NCI-H2227 (cell line): ENCODE measurements around the gene ZEB1.
"Not testable (repeated sequence)": the region's sequence is repeated elsewhere in the genome, so short reads cannot be mapped to it uniquely, and the experiment has no call there.

Experiments used
- DNase-seq: peaks from one replicate; lab custom pipeline; 2025; ENCODE audit not compliant: unreplicated experiment; lab: John Stamatoyannopoulos, UW

The ZEB1 gene

DNA sequence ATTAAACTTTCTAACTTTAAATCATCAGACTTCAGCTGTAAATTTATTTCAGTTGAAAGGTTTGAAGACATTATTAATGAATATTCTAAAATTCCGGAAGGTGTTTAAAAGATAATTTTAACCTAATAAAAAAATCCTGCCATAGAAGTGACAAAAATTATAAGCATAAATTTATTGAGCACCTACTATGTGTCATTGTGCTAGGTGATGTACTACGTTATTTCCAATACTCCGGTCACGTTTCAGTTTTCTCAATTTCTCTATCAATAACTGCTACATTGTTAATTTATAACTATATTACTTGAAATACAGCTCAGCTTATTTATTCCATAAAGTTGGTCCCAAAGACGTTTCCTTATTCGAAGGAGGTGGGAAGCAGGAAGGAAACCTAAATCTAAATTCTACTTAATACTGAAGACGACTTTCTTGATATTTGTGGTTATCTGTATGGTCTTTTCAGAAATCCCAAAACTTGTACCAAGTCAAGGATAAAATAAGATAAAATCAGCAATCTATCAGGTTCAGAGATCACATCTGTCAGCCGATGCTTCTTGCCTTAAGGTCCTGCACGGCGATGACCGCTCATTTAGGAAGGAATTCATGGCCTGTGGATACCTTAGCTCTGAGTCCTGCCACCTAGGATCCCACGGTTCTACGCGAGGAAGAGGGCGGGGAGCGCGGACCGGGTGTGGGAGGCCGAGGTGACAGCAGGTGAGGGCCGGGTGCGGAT, 1.2 kb upstream of the ZEB1 start:
- DNase-seq, result no peak

DNA sequence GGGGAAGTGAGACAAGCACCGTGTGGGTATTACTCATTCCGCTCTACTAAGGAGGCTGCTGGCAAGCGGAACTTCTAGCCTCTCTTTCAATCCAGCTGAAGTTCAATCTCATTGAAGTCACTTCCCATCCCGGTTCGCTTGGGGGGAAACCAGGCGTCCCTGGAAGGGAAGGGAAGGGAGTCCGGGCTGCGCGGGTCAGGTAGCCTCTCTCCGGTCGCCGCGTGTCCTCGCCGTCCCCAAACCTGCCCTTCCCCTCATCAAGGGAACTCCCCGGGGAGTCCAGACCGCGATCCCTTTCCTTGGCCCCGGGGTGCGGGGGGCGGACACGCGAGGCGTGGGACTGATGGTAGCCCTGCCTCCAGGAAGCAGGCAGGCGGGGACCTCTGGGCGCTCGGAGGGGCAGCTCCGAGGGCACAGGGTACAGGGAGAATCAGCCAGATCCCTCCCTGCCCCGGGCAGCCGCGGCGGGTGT, 598 bp upstream of the ZEB1 start:
- peak; percentile 22 for DNase-seq

DNA sequence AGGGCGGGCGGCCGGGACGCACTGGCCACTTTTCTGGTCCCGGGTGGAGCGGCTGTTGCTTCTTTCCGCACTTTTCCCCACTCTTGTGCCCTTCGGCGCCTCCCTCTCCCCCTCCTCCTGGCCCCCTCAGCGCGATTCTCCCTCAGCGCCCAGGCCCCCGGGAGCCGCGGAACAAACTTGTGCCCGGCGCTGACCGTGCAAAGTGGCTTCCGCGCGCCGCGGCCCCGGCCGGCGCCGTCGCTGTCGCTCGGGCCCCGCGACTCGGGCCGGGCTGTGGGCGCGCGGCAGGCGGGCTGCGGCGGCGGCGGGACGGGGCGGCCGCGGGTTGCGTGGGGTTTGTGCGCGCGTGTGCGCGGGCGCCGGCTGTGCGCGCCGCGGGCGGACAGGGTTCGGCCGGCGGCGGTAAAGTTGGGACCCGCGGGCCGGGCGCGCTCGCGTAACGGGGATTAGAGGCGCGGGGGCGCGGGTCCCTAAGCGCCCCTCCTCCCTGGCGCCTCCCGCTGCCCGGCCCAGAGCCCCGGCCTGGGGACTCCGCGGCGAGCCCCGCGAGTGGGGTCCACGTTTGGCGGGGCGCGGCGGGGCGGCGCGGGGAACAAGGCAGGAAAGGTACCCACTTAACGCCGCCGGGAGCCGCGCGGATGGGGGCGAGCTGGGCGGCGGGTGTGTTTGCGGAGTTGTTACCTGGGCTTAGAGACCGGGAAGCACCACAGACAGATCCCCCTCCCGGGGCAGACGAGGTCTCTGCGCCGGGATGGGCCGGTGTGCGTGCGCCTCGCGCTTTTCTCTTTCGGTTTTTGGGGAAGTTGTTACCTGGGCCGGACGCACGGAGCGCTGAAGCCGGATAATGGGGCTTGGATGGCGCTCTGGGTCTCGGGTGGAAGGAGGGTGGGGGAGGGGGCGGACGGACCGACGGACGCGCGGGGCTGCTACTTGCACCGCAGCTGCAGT, 860 bp downstream of the ZEB1 start:
- peak; percentile 45 for DNase-seq

DNA sequence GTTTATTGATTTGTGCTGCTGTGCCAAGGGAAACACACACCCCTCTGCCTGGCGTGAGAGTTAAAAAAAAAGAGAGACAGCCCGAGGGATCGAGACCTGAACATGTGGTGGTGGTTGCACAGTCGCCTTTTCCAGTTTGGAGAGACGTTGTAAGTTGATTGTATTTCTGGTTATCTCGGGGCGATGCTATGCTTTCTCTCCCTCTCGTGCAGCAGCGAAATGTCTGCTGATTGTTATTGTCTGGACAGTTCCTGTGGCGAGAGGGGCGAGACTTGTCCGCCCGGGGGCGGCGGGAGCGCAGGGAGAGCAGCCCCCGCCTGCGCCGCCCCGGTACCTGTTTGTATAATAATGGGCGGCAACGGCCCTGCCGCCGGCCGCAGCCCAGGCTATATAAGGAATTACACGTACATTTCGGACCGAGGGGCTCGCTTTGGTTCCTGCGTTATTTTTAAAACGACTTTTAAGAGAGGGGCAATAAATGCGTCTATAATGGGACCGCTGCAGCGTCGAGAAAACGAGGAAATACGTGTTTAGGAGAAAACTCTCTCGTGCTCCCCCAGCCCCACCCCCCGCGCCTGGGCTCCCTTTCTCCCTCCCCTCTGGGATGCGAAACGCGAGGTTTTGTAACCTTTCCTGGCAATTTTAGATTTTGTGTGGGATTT, 1.7 kb downstream of the ZEB1 start:
- peak; percentile 57 for DNase-seq

DNA sequence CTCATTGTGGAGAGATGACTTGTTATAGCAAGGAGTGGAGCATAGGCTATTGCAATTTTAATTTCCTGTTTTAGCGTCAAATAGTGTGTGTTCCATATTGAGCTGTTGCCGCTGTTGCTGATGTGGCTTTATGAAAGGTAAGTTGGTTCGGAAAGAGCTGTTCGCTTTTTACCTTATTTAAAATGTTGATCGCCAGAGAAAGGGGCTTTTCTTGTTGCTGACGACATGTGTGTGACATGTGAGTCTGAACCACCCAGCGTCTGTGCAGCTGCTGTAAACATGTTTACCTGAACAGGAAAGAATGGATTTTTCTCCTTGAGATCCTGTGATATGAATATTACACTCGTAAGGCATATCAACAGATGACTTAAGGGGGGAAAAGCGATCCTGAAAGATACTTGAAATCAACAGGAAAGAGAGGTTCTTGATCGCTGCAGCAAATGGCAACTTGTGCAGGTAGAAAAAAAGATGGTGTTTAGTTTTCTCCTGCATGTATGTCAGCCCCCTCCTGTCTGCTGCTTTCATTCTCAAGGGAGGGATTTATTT, 2.5 kb downstream of the ZEB1 start:
- DNase-seq, result no peak

DNA sequence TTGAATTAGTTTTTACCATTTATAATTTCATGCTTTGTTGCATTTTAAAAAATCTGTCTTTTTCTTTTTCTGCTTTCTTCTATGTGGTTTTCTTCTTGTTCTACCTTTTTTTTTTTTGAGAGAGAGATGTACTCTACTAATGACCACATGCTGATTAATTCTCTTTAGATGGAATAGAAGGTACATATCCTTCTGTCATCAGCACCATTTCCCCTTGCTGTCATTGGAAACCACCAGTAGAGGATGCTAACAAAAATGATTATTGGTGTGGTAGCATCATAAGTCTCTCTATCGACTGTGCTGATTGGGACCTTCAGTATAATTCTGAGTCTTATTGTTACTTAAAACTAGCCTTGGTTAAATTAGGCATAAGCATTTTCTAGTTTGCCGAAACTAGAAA, 3.6 kb downstream of the ZEB1 start:
- peak; percentile 13 for DNase-seq

DNA sequence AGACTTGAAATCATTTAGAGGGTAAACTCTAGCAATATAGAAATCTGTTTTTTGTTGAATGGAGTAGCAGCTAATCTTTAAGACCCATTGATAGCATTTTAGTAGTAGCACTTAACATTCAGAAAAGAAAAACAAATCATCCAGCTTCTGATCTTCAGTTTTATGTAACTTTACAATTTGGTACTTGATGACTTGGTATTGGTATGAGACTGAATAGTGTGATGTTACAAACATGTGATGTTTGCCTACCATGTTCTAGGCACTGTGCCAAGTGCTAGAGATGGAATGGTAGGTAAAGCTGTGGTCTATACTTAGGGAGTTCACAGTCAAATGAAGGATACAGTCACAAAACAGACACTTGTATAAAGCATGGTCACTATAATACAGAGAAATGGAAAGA, 21.3 kb downstream of the ZEB1 start:
- peak; percentile 14 for DNase-seq

DNA sequence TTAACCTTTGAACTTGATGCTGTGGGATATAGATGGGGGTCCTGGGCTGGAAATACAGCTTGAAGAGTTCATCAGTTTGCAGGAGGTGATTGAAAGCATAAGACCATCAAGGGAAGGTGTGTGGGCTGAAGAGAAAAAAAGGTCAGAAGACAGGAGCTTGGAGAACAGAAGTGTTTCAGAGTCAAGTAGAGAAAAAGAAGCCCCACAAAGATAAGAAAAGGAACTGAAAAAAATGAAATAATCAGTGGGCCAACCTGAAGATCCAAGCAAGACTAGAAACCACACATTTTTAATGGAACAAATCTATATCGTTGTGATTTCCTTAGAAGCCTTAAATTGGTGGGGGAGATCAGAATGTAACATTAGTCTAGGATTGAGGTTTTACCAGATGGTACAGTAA, 22.5 kb downstream of the ZEB1 start:
- DNase-seq, result no peak

DNA sequence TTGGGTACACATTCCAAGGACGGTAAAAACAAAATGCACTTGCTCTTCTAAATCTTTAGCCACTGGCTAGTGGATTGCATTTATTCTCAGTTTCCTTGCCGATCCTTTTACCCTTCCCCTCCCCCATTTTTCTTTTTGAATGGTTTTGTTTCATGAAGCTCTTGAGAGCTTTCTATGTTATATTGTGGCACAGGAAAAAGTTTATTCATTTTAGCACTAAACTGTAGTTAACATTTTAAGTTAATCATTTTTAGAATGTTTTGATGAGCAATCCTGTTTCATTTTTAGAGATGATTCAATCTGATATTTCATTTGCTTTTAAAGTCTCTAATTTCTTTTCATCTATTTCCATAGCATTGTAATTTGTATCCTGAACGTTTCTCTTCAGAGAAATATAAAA, 24.0 kb downstream of the ZEB1 start:
- DNase-seq, result no peak

DNA sequence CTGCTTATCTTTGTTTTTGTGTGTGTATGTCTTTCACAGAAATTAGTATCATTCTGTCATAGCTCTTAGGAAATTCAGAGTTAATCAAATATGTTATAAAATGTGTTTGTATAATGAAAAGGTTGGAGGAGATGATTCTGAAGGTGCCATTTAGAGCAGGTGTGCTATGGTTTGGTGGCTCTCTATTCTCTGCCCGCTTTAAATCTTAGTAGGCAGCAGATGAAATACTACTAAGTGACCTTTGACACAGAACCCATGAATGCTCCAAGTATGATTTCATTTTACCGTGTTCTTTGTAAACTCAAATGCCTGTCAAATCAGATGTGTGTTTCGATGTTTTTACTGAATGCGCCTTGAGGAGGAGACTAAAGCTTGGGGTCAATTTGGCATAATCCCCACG, 24.5 kb downstream of the ZEB1 start:
- DNase-seq, result no peak

DNA sequence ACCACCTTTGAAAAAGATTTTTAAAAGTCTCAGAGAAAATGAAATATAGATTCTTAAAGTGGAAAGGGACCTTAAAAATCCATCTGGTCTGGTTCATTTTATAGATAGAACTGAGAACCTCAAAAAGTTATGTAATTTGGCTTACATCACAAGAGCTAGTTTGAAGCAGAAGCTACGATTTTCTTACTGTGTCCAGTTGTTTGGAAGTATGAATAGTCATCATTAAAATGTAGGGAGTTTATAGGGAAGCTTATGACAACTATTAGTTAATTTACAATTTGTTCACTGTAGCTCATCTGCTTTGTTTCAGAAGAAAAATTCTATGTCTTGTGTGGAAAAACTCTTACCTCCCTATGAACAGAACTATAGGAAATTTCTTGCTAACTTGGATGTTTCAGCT, 26.9 kb downstream of the ZEB1 start:
- DNase-seq, result no peak

DNA sequence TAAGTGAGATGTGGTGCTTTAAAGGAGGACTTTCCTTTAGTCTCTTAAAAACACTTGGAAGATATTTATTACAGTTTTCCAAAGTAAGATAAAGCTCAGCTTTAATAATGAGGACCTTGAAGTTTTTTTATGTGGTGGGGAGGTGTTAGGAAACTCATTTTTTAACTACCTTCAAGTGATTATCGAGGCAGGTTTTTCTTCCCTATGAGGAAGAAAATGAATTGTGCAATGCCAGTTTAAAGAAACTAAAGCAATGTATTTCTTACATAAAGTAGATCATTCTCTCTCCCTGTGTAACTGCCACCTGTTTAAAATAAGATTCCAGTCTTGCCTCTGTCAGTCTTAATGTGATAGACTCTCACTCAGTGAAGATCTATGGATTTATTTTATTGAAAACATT, 27.9 kb downstream of the ZEB1 start:
- DNase-seq, result no peak

DNA sequence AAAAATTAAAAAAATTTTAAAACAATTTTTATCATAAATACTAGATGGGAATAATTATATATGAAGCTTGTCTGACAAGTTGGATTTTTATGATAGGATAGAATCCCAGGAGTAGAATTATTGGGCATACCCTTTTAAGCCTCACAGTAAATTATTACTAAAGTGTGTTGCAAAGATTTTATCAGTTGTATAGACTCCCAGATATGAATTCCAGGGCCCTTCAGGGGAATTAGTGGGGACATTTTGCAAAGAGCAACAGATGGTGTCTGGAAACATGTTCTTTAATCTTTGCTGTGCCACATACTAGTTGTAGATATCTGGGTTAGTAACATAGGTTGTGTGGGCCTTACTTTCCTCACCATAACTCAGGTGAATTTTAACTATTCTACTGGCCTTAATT, 28.7 kb downstream of the ZEB1 start:
- no peak for DNase-seq

DNA sequence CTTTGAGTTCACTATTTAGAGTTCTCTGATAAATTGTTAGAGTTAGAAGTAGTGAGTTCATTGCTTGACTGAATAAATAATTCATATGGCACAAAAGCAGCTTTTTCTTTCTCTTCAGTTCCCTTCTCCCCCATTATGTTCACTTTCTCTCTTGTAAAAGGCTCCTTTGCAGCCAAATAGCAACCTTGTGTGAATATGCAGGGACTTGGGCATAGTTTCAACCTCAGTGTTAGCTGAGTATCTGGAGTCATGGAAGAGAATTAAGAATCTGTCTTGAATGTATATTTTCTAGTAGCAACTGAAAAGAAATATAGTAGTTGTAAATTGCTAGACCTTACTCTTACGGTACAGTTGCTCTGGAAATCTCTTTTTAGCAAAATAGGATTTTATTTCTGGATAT, 31.9 kb downstream of the ZEB1 start:
- DNase-seq, result no peak

DNA sequence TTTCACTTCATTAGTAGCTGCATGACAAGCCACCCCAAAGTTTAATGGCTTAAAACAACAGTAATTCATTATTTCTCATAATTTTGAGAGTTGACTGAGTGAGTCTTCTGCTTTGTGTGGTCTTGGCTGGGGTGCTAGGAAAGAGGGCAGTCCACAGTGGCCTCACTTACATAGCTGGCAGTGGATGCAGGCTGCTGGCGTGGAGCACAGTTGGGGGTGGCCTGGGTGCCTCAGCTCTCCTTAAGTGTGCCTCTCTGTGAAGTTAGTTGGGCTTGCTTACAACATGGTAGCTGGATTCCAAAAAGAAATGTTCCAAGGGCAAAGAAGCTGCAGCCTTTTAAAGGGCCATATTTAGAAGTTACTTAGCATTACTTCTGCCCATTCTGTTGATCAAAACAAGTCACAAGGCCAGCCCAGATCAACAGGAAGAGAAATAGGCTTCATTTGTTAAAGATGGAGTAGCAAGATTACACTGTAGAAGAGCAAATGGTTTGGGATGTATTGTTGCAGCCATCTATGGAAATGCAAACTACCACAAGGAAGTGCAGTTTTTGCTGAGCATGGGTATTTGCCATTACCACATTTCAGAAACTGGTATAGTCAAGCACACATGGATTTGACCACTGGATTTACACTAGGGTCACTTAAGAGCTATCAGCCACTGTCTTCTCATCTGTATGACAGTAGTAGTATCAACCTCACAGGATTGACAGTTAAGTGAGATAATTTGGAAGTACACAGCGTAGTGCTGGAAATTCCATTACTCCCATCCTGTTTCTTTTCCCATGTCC, 33.6 kb downstream of the ZEB1 start:
- DNase-seq, result no peak

DNA sequence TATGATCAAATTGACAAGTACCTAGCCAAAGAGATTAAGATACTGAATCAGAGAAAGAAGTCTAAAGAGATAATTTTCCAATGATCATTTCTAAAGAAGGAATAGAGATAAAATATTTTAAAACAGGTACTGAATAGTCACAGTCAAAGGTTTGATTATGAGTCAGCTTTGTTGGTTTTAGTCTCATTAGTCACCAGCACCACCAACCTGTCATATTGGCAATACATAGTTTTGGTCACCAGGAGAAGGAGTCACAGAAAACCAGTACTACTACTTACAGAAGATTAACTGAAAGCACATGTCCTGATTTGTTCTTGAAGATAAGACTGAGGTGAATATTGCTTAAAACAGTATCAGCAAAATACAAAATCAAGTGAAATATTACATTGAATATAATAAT, 34.6 kb downstream of the ZEB1 start:
- no peak for DNase-seq

DNA sequence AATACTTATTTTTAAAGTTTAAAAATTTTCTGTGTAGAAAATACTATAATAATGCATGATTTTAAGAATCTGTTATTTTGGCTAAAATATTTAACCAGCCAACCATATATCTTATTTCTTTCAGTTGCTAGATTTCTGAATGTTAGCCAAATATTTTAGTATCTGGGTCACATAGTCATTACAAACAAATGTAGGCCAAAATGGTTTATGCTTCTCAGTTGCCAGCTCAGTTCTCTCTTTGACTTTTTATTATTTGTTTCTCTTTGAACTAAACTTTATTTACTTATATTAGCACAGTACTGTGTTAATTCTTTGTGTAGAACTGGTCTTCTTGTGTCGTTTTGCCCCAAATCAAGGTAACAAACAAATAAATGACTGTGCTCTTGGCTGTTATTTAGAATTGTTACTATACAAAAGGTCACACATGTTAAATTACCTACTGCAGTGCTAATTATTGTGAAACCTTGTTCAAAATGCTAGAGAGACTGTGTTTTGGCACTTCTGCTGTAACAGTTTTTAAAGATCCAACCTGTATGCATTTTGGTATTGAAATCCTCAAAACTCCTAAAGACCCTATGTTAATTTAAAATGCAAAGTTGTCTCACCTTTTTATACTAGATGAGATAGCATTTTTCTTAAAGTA, 39.8 kb downstream of the ZEB1 start:
- no peak for DNase-seq

DNA sequence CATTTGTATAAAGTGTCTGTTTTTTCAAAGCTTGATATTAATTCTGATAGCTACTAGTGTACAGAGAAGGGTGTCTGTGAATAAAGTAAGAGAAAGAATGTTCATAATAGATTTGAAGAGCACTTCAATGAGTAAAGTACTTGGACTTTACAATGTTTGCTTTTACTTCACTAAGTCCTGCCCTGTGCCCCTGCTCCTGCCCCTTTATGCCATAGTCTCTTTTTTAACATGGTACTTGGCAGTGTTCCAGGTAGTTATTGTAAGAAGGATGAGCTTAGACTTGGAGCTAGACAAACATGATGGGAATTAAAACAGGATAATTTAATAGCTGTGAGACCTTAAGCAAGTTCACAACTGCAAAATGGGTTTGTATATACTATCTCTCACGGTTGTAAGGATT, 41.0 kb downstream of the ZEB1 start:
- DNase-seq, result peak; percentile 3

DNA sequence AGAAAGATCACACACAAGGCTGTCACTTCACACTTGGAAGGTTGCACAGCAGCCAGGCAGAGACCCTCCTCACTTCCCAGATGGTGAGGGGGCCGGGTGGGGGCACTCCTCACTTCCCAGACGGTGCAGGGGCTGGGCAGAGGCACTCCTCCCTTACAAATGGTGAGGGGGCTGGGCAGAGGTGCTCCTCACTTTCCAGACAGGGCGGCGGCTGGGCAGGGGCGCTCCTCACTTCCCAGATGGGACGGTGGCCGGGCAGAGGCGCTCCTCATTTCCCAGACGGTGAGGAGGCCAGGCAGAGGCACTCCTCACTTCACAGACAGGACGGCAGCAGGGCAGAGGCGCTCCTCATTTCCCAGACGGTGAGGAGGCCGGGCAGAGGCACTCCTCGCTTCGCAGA, 42.5 kb downstream of the ZEB1 start:
- DNase-seq, result not testable (repeated sequence)

DNA sequence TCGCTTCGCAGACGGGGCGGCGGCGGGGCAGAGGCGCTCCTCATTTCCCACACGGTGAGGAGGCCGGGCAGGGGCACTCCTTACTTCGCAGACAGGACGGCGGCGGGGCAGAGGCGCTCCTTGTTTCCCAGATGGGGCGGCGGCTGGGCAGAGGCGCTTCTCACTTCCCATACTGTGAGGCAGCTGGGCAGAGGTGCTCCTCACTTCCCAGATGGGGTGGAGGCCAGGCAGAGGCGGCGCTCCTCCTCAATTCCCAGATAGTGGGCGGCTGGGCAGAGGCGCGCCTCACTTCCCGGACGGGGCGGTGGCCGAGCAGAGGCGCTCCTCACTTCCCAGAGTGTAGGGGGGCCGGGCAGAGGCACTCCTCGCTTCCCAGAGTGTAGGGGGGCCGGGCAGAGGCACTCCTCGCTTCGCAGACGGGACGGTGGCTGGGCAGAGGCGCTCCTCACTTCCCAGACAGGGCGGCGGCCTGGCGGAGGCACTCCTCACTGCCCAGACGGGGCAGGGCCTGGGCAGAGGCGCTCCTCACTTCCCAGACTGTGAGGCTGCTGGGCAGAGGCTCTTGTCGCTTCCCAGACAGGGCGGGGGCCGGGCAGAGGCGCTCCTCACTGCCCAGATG, 43.1 kb downstream of the ZEB1 start:
- no peak for DNase-seq
